HG03139 (cell line): ENCODE results near the gene CD300H.

Experiments used
- ATAC-seq: cut with Tn5 transposase; IDR thresholded peaks from one replicate; pipeline ENCODE4 v1.9.1; 2021; ENCODE audit not compliant: unreplicated experiment

Gene CD300H

DNA sequence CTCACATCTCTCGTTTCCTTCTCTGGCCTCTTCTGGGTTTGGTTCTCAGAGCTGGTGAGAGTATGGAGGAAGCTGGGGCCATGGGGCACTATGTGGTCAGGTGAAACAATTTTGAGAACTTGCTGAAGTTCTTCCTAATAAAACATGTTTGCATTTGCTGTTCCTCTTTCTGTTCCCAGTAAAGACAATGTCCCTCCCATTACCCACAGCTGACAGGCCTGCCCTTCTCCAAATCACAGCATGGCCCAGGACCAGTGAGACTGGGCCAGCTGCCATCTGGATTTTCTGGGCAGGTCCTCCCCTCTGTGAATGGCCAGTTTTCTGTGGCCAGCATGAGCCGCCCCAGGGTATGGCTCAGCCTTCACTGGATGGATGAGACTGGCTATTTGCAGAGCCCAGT is at the start of gene CD300H:
CD300H (minus strand) TSS at position 113 of the 400 bp plus-strand sequence.
- ATAC-seq: no peak

DNA sequence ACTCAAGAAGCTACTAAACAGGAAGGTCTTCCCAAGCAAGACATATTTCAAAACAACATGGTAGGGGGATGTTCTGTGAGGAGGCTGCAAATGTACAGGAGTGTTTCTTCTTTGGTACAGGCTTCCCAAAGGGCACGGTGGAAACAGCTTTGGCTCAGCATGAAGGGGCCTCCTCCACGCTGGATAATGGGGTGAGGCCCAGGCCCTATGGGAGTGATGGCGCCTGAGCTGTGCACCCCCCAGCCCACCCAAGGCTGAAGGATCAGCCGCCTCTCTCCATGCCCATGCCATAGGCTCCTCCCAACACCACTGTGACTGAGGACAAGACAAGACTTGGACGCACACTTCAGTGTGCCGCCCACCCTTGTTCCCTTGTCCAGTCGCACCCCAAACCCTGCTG is 49.4 kb upstream of the CD300H start:
- no peak for ATAC-seq

DNA sequence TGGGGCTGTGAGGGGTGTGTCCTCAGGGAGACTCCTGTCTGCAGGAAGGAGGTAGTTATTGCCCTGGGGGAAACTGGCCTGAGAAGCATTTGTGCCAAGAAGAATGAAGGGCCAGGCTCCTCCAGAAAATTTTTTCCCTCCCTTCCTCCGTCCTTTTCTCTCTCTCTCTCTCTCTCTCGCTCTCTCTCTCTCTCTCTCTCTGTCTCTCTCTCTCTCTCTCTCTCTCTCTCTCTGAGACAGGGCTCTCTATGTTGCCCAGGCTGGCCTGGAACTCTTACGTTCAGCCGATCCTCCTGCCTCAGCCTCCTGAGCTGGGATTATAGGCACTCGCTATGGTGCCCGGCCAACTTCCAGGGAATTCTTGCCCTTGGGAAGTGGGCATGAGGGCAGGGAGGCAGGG is 44.7 kb upstream of the CD300H start:
- ATAC-seq: no peak

DNA sequence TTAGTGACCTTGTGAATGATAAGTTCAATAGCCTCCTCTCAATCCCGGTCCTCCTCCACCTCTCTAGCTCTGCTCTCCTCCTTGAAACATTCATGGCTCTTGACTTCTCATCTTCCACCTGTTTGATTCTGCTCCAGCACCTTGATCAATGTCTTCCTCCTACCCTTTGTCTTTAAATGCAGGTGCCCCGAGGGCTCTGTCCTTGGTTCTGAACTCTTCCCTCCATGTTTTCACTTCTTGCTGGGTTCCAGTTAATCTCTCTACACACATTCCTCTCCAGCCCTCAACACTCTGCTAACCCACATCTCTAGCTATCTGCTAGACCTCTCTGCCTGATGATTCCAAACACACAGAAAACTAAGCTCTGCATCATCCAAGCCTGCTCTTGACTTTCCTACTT is 42.8 kb upstream of the CD300H start:
- ATAC-seq: no peak

DNA sequence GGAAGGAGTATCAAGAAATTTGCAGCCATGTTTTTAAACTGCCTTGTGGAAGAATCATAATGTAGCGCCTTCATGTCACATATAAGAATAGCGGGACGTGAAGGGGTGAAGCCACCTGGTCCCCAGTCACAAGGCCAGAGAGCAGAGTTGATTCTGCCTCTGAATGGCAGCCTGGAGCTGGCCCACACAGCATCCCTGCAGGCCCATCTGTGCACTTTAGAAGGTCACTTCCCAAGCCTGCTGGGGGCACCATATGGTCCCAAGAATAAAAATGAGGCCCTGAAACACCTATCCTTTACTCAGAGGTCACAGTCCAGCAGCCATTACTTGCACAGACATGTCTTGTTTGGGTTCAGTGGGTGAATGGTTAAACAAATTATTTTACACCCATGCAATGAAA is 41.2 kb upstream of the CD300H start:
- ATAC-seq: no peak

DNA sequence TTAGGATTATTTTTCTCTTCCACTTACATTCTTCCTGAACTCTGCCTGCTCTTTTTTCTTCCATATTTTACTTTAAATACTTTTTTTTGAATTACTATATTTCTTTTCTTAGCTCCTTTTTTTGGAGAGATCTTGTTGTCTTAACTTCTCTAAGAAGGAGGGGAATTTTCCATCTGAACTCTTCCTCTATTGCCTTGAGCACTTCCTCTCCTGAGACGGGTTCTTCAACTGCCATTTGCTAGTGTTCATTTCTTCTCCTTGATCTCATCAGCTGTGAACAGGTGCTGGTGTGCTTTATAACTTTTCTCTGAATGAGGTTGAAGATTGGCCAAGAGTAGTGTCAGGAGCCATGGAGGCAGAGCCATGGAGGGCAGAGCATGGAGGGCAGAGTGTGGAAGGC is 39.9 kb upstream of the CD300H start:
- ATAC-seq: no peak

DNA sequence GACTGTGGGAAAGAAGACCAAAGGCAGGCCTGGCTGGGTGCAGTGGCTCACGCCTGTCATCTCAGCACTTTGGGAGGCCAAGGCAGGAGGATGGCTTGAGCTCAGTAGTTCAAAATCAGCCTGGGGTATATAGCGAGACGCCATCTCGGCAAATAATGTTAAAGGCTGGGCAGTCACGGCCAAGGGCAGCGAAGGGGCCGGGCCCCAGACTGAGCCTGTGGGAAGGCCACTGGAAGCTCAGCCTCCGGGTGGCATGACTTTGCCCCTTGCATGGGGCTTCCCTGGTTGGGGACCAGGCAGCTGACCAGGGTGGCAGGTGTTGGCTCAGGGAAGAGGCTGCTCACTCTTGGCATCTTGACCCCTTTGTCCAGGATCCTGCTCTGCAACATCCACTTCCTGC is 38.7 kb upstream of the CD300H start:
- ATAC-seq: no peak

DNA sequence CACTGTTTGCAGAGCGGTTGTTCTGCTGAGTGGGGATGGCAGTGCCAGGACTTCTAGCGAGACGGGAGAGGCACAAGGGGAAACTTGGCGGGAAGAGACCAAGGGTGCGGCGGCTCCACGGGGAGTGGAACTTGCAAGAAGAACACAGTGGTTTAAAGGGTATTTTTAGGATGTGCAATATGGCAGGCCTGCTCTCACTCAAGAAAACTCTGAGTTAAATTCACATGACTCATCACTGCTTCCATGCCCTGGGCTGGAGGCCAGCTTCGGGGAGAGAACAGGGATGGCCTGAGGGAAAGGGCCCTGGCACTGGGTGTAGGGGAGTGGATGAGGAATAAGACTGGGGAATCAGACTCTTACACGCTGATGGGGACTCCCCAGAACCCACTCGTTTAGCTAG is 38.1 kb upstream of the CD300H start:
- no peak for ATAC-seq

DNA sequence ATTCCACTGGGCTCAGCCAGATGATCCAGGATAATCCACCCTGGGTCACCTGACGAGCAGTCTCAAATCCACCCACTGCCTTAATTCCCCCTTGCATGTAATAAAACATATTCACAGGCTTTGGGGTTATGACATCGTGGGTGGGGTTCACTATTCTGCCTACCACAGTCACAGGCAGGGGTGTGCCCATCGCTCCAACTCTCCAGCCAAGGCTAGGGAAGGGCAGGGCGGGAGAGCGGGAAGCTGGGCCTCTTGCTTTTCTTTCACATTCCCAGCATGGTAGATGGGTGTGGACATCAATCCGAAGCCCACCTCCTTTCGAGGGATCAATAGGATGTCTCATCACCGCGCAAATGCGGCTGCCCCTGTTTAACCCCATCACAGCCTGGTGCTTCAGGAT is 37.5 kb upstream of the CD300H start:
- ATAC-seq: no peak

DNA sequence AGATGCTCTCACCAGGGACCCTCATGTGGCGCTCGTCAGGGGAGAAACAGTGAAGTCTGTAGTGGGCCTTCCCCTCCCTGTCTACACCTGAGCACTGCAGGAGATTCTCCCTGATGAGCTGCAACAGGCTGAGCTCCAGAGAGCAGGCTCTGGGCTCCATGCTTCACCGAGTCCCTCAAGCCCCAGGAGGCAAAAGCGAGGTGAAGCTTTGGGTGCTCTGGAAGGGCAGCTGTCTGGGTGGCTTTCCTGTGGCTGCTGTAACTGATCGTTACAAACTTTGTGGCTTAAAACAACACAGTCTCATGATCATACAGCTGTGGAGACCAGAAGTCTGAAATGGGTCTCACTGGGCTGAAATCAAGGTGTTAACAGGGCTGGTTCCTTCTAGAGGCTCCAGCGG is 36.9 kb upstream of the CD300H start:
- no peak for ATAC-seq

DNA sequence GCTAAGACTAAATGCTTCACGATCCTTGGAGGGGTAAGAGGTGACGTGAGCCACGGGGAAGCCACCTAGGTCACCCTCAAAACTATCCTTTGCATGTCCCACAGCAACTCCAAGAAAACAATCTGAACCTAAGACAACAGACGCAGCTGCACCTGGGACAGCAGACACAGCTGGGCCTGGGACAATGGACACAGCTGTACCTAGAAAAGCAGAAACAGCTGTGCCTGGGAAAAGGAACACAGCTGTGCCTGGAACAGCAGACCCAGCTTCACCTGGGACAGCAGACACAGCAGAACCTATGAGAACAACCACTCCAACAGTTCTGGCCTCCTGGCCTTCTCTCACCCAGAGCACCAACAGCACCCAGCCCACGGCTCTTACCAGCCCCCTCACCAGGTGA is 36.4 kb upstream of the CD300H start:
- no peak for ATAC-seq

DNA sequence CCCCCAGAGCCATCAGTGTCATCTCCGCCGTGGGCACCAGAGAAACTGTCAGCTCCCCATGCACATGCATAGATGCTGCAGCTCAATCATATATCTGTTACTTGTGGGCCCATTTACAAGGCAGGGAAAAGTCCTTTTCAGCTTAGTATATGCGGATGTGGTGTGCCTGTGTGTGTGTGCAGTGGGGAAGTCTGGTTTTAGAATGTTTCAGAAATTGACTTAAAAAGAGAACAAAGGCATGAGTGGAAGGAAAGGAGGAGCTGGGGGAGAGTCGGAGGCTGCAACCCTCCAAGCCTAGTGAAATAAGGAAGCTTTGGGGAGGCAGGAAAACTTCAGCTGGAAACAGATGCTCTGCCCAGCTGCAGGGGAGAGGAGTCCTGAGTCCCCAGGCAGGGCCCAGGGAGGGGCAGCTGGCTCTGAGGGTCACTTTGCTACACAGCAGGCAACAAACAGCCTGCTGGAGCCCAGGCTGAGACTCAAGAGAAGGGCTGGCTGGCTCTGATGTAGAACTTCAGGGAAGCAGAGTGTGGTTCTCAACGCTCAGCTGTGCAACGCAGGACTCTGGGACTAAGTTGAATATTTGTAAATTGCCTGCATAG is 35.8 kb upstream of the CD300H start:
- ATAC-seq: no peak

DNA sequence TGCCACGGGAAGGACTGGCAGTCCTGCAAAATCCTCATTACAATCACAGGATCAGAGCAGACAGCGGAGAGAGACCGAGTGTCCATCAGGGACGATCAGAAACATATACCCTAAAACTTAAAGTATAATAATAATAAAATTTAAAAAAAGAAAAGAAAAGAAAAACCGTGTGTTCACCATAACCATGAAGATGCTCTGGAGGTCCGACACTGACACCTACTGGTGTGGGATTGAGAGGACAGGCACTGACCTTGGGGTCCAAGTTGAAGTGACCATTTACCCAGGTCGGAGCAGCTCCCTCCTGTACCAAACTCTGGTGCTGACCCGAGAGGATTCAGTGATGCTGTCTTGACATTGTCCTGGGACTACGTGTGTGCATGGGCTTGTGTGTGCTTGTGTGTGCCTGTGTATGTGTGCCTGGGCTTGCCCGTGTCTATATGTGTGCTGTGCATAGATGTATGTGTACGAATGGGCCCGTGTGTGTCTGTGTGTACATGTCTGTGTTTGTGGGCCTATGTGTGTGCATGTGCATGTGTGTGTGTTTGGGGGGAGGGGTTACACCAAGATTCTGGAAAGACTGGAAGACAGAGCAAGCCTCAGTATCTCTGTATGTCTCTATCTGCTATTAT is 34.7 kb upstream of the CD300H start:
- no peak for ATAC-seq

DNA sequence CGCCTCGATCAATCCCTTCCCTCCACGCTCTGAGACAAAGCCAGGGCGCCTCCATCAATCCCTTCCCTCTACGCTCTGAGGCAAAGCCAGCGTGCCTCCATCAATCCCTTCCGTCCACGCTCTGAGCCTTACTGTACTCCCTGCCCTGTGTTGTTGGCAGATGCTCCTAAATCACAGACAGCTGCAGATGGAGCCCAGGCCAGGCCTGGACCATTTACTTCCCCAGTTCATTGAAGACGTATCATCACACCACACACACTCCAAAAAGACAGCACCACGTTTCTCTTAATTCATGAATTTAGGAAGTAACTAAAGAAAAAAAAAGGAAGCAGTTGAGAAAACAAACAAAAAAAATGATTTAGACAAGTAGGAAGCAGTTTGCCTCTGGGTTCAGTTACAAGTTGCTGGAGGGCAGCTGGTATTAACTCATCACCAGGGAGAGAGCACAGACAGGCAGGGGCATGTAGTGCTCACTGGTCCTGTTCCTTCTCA is 32.2 kb upstream of the CD300H start:
- no peak for ATAC-seq

DNA sequence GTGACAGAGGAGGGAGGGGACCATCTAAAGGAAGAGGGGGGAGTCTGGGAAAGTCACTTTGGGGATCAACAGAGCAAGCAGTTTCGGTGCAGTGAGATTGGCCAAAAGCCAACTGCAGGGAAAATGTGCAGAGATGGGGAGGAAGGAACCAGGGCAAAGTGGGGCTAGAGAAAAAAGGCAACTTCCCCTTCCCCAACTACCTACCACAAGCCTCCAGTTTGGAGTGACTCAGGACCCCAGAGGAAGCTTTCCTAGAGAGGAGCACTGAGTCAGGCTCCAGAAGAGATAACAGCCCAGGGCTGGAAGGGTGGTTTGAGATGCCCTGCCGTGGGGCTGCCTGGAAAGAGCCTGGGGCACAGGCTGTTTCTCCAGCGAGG is 31.7 kb upstream of the CD300H start:
- no peak for ATAC-seq

DNA sequence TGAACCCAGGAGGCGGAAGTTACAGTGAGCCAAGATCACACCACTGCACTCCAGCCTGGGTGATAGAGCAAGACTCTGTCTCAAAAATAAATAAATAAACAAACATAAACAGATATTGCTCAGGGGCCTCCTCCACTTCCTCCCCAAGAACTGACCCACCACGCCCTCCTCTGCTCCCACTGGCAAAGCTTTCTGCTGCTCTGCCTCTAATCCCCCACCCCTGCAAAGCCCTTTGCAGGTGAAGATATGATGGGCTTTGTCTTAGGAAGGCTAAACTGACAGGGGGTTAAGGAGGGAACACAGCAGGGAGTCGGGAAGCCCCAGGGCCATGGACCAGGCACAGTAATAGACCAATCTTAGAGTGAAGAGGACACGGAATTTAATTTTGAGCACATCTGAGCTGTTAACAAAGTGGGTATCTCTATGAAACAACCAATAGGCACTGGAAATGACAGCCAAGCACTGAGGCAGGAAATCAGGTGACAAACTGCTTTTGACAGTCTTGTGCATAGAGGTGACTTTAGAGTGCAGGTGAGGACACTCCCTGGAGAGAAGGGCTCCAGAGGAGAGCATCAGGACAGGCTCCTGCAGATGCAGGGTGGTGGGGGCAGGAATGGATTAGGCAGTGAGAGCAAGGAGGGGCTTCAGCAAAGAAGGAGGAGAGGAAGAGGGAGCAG is 31.2 kb upstream of the CD300H start:
- no peak for ATAC-seq

DNA sequence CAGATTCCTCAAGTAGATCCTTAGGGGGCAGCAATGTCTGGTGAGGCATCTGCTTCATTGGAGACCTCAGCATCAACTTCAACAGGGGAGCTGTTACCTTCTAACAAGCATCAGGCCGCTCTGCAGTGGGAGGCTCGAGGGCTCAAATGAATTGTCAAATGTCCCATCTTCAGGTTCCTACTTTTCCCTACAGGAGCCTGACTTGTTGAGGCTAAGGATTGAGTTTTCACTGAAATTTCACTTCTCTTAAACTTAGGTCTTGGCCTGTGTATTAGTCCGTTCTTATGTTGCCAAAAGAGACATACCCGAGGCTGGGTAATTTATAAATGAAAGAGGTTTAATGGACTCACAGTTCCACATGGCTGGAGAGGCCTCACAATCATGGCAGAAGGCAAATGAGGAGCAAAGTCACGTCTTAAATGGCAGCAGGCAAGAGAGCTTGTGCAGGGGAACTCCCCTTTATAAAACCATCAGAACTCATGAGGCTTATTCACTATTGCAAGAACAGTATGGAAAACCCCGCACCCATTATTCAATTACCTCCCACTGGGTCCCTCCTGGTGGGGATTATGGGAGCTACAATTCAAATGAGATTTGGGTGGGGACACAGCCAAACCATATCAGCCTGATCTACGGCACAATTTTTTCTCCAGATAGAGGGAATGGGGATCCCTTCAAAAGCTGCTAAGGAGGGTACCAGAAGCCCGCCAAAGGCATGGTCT is 29.9 kb upstream of the CD300H start:
- ATAC-seq: no peak

DNA sequence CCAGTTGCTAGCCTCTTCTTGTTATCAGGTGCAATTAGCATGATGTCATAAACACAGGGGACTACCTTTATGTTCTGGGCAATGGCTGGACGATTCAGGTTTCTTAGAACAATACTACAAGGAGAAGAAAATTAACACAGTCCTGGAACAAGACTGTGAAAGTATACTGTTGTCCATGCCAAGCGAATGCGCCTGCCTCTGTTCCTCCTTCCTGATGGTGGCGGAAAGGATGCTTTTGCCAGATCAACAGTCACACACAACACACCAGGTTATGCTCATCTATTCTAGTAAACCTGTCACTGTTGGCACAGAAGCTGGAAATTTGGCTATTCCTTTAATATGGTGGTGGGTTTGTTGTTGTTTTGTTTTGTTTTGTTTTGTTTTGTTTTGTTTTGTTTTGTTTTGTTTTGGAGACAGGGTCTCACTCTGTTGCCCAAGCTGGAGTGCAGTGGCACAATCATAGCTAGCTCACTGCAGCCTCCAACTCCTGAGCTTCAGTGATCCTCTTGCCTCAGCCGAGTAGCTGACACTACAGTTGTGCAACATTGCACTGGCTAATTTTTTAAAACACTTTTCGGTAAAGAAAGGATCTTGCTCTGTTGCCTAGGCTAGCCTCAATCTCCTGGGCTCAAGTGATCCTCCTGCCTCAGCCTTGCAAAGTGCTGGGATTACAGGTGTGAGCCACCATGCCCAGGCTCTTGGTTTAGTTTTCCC is 27.9 kb upstream of the CD300H start:
- no peak for ATAC-seq

DNA sequence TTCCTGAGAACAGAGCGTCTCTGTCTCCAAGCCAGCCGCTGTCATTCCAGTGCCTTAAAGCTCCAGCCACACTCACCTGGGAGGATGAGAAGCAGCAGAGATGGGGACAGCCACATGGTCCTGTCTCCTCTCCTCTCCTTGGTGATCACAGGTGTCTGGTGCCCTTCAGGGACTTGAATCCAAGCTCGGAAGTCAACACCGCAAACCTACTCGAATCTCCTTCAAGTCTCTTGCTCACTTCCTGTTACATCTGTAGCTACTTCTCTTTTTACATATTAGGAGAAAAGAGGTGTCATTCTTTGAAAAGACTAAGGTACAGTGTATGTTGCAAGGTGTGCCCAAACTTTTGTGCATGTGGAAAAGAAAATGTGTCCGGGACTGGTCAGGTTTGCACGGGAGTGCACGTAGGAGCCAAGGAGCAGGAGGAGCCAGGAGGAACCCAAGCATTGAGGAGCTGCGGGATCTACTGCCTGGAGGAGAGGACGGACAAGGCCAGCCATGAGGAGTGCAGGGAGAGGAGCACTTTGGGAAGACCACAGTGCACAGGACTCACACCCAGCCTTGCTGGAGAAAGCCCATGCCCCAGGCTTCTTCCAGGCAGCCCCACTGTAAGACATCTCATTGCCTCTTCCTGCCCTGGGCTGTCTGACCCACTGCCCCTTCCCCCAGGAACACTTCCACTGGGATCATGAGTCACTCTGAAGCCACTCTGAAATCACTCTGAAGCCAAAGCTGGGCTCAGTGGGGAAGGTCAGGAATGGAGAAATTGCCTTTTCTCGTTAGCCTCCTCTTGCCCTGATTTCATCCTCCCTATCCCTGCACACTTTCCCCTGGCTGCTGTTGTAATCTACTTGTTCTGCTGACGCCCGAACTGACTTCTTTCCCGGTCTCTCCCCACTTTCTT is 25.0 kb upstream of the CD300H start, which contains the start of gene CD300LD:
CD300LD (minus strand) TSS at position 197 of the 904 bp plus-strand sequence; CDS start at position 116, 81 bp downstream.
- no peak for ATAC-seq

DNA sequence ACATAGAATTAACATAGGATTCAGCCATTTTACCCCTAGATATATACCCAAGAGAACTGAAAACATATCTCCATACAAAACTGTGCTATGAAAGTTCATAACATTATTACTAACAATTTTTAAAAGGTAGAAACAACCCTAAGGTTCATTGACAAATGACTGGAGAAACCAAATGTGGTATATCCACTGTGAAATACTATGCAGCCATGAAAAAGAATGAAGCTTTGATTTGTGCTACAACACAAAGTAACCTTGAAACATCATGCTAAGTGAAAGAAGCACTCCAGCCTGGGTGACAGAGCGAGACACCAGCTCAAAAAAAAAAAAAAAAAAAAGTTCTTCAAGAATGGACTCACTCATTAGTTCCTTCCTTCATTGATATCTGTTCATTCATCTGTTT is 24.2 kb upstream of the CD300H start:
- ATAC-seq: no peak
